ENCODE data around the gene NDE1. TPM values are rescaled to one million over a fixed set of nuclear protein-coding genes. Genes with fewer than 3 reads are reported as not detected.

Gene NDE1
- total and polyA plus RNA-seq, 2 donors (not counting 3 experiments of a cell fraction or from before 2014, with no cell fraction given) = 28.0 to 90.2 TPM

DNA sequence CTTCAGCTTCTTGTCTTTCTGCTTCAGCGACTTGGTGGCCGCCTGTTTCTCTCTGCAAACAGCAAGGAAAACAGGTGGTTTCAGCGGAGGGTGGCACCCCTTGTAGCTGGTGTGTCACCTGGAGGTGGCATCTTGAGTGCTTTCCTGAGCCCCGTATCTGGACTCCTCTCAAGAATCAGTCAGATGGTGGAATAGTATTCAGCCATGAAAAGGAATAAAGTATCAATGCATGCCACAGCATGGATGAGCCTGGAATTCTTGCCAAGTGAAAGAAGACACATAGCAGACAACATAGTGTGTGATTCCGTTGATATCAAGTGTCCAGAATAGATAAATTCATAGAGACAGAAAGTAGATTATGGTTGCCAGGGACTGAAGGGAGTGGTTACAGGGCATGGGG is 65.2 kb downstream of the NDE1 start:
- no peaks in the 10 kb centered on the region for H3K79me2 ChIP-seq (ENCODE audit: control insufficient read depth, insufficient read depth, low read length)
- ChIA-PET CTCF (no interaction called here), POLR2A (no interaction called here)
- no peak overlapping the region for H2AFZ ChIP-seq (ENCODE audit: low read depth, low read length)
- H3K36me3 ChIP-seq (ENCODE audit: control insufficient read depth in 2 of 2, extremely low read depth in 1 of 2, insufficient read depth in 2 of 2, low read length in 2 of 2) = peaks cover 0 to 3% of the 10 kb centered on the region in 2 experiments
- H3K4me1 ChIP-seq (ENCODE audit: control insufficient read depth, extremely low read depth, insufficient read depth, low read length) = no peaks in the 10 kb centered on the region
- intact Hi-C loops (cut with micrococcal nuclease) = no loop called here
- DNase-seq (ENCODE audit: low read depth, low spot score) = no peak
- no peak overlapping the region for H3K4me3 ChIP-seq (replicated peaks in 1 of 3; ENCODE audit: insufficient read depth in 1 of 3, low read depth in 1 of 3, low read length in 3 of 3)
- H3K9ac ChIP-seq (replicated peaks; ENCODE audit: extremely low read depth, insufficient read depth, low read length) = no peak overlapping the region
- no peak overlapping the region for H3K27ac ChIP-seq (ENCODE audit: insufficient read depth, low read depth, low read length)
- TF ChIP-seq FOS (IDR thresholded peaks at IDR 0.05; ENCODE audit: borderline replicate concordance, insufficient read depth, low read length) (no peak), POLR2A (IDR thresholded peaks at IDR 0.05; ENCODE audit: low read depth, low read length) (no peak), POLR2AphosphoS5 (IDR thresholded peaks at IDR 0.05; ENCODE audit: insufficient read depth, low read depth, low read length) (no peak), EZH2 (IDR thresholded peaks at IDR 0.05; ENCODE audit: borderline replicate concordance, low read depth, low read length, severe bottlenecking) (no peak), GATA2 (IDR thresholded peaks at IDR 0.05; ENCODE audit: insufficient read depth, insufficient read length, low read depth, low read length) (no peak), JUN (IDR thresholded peaks at IDR 0.05; ENCODE audit: borderline replicate concordance, insufficient read depth, insufficient read length, low read depth) (no peak), MYC (IDR thresholded peaks at IDR 0.05; ENCODE audit: low read depth, low read length) (no peak)
- TF ChIP-seq, protein P1, sequence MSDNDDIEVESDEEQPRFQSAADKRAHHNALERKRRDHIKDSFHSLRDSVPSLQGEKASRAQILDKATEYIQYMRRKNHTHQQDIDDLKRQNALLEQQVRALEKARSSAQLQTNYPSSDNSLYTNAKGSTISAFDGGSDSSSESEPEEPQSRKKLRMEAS (IDR thresholded peaks at IDR 0.05; ENCODE audit: insufficient read depth, insufficient read length) = no peak
- TF ChIP-seq, protein P2, sequence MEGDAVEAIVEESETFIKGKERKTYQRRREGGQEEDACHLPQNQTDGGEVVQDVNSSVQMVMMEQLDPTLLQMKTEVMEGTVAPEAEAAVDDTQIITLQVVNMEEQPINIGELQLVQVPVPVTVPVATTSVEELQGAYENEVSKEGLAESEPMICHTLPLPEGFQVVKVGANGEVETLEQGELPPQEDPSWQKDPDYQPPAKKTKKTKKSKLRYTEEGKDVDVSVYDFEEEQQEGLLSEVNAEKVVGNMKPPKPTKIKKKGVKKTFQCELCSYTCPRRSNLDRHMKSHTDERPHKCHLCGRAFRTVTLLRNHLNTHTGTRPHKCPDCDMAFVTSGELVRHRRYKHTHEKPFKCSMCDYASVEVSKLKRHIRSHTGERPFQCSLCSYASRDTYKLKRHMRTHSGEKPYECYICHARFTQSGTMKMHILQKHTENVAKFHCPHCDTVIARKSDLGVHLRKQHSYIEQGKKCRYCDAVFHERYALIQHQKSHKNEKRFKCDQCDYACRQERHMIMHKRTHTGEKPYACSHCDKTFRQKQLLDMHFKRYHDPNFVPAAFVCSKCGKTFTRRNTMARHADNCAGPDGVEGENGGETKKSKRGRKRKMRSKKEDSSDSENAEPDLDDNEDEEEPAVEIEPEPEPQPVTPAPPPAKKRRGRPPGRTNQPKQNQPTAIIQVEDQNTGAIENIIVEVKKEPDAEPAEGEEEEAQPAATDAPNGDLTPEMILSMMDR (IDR thresholded peaks at IDR 0.05; ENCODE audit: extremely low read depth in 1 of 2, insufficient read depth in 1 of 2, low read depth in 1 of 2, low read length in 2 of 2) = no peak
- no peaks in the 10 kb centered on the region for H4K20me1 ChIP-seq (replicated peaks; ENCODE audit: control insufficient read depth, extremely low read depth, insufficient read depth, low read length)
- H3K4me2 ChIP-seq (ENCODE audit: insufficient read depth, low read length) = no peak overlapping the region
- H3K9me1 ChIP-seq (replicated peaks; ENCODE audit: control insufficient read depth, extremely low read depth, insufficient read depth, low read length) = no peaks in the 10 kb centered on the region
- no peak for FAIRE-seq
- no TSS peak for BruUV-seq (replicated peaks)
- no peaks in the 10 kb centered on the region for H3K27me3 ChIP-seq (ENCODE audit: control insufficient read depth in 2 of 2, insufficient read depth in 2 of 2, low read length in 2 of 2)
- dilution Hi-C loops (cut with MboI; ENCODE audit: extremely low pct_ligation_motif_present, low sequenced_read_pairs) = no loop called here
- no peaks in the 10 kb centered on the region for H3K9me3 ChIP-seq (replicated peaks; ENCODE audit: control insufficient read depth, insufficient read depth, low read length)

All from endothelial cell of umbilical vein (primary cell).